SIG-M5 treated with dmso at 0.1 percent for 504 hours (cell line): ENCODE data around the gene SCML1.

ENCODE experiments used
- DNase-seq: peaks from one replicate; lab custom pipeline; 2025; ENCODE audit not compliant: unreplicated experiment; lab: John Stamatoyannopoulos, UW

The SCML1 gene

DNA sequence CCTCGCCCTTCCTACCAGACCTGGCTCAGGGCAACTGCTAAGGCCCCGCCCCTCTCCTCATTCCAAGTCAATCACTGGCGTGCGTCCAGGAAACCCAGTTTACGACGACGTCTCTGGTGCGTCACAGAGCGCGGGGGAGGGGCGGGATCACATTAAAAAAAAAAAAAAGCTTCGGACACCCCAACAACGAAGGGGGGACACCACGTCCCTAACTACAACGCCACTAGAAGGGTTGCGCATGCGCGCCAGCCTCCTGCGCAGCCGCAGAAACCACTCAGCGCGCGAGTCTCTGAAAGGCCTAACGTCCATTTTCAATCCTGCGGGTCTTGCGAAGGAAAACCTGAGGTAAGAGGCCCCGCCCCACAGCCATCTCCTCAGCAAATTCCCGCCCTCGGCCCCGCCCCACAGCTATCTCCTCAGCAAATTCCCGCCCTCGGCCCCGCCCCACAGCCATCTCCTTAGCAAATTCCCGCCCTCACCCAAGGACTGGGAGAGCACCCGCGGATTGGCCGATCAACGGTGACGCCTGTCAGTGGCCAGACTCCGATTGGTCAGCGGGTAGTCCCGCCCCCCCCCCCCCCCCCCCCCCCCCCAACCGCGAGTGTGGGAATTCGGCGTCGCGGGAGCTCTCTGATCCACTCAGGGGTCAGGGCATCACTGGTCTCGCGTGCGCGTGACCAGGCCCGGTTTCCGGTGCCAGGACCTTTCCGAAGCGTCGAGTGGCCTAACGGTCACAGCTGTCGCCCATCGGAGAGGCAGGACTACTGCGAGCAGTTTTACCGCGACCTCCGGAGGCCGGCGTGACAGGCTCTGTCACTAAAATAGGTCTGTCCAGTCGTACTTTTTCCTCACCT lies at the start of gene SCML1:
TSS of gene SCML1 (plus strand) at position 638 of the 854 bp plus-strand sequence. CDS start 6,694 bp downstream, outside the sequence.
- peak; percentile 47 for DNase-seq

GRCh38 chrX:17687648-17688047 lies 49.6 kb upstream of the SCML1 start:
- DNase-seq = no peak

DNA sequence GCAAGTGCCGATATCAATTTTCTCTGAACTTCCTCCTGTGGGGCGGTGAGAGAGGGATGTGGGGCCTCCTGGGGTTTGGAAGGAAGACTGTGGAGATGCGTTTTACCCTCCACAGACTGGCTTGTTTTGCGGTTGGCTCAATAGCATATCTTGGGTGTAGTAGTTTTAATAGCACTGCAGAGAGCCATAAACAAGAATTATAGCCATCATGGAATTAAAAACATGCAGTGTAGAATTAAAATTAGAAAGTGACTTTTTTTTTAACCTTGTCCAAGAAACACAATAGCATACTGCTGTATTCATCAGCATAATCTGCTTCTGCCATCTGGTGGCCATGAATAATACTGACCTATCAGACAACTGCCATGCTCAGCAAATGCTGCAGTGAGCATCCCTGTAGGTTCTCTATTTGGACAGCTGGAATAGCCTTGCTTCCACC lies 47.3 kb upstream of the SCML1 start:
- DNase-seq = peak; percentile 31

GRCh38 chrX:17692709-17693346 lies 44.5 kb upstream of the SCML1 start:
- DNase-seq = no peak

DNA sequence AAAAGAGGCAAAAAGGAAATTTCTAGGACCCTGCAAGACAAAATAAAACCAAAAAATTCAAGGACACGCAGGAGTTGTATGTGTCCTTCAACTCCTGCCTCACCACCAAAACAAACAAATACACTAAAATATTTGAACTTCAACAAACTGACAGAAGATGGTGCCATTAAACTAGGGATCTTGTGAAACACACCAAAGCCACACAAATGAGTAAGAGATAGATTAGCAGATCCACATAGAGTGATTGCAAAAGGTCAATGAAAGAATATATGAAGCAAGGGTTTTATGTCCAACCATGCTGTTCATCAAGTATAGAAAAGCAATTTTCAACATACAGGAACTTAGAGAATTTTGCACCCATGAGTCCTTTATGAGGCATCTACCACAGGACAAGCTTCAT lies 40.1 kb upstream of the SCML1 start:
- no peak for DNase-seq

- no peak for DNase-seq
Observed at GRCh38 chrX:17700976-17701375, 36.3 kb upstream of the SCML1 start.

DNA sequence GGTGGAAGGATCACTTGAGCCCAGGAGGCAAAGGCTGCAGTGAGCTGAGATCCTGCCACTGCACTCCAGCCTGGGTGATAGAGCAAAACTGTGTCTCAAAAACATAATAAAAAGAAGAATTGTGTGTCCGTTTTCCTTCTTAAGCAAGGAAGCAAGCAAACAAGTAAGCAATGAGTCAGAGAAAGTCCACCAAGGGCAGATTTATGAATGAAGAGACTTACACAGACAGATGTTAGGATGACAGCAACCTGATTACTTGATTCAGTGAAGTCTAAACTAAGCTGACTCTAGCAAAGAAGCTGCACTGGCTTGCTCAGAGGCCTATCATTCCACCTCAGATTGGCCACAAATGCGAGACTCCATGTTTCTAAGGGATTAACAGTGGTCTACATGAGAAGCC lies 34.1 kb upstream of the SCML1 start:
- no peak for DNase-seq

GRCh38 chrX:17705211-17705610 lies 32.1 kb upstream of the SCML1 start:
- no peak for DNase-seq

DNA sequence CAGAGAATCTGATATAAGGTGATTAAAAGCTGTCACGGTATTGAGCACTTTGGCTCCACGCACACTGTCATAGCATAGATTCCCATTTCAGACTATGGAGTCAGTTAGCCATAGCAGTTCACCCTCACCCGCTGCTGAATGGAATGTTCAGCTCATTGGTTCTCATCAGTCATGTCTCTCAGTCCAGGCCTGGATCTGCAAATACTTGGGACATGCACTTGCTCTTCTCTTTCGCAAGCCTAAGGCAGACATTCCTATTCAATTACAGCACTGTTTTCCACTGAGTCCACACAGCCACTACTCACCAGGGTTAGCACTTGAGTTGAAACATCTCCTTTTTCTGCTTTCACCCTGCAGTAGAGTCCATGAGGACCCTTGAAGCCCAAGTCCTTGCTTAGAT lies 30.6 kb upstream of the SCML1 start:
- no peak for DNase-seq

DNA sequence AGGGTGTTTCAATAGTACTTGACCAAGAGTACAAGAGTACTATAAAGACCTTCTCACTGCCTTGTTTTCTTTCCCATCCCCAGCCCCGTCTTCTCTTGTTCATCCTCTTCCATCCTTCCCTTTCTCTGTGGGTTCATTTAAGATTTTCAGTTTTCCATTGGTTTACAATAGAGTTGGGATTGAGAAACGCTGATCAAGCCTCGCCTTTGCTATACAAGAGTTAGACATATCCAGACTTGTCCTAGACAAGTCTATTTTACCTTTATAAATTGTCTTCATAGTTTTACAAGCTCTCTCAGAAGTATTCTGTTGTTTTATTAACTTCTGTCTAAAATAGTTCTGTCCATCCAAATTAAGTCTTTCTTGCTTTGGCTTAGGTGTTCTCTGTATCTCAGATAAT lies 29.6 kb upstream of the SCML1 start:
- no peak for DNase-seq

DNA sequence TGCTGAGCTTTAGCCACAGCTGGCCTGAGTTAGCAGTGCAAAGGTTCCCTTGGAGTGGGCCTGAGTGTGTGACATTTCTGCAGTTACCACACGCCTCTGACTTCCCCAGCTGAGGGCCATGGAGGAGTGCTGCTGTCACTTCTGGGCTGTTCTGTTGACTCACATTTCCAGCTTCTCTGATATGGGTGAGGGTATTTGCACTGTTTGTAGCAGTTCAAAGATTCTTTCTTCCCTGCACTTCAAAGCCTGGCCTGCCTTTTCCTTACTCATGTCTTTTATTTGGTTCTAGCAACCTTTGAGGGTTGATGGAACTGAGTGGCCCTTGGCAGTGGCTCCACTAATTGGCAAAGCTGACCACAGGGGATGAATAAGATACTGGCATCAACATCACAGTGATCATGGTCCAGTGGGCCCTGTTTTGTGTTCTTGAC lies 26.4 kb upstream of the SCML1 start:
- DNase-seq = no peak

DNA sequence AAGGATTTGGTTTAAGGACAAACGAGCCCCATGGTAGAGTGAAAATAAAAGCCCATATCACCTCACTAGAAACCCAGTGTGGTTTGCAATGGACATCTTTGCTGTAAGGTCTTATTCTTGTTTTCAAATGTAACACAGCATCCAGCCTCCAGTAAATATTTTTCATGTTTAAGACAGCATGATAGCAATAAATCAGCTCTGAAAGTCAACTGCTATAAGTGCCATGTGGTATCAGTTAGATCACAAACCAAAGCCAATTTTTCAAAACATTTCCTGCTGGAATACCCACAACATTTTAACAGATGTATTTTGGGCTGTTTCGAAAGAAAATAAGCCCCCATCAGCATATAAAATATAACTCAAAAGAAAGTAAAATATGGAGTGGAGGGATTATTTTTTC lies 24.0 kb upstream of the SCML1 start:
- DNase-seq = no peak

DNA sequence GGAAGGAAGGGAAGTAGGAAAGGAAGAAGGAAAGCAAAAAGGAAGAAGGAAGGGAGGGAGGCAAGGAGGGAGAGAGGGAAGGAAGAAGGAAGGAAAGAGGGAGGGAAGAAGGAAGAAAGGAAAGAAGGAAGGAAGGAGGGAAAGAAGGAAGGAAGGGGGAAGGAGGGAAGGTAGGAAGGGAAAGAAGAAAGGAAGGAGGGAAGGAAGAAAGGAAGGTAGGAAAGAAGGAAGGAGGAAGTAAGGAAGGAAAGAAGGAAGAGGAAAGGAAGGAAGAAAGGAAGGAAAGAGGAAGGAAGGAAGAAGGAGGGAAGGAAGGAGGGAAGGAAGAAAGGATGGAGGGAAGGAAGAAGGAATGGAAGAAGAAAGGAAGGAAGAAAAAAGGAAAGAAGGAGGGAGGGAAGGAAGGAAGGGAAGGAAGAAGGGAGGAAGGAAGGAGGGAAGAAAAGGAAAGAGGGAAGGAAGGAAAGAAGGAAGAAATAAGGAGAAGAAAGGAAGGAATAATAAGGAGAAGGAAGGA lies 18.6 kb upstream of the SCML1 start:
- no peak for DNase-seq

DNA sequence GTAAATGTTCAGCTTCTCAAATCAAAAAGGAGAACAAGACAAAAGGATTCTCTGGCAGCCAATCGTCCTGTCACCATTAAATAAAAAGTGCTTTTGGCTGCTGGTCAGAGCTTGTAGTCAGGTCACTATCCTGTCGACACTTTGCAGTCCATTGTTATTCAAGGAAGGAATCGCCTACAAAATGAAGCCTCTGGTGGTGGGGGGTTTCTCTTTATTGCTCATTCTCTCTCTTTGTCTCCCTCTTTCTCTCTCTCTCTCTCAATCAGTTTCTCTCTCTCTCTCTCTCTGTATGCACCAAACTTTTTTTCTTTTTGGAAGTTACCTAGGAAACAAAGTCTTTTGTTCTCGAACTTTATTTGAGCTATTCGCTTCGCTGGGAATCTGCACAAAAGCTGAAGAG lies 17.6 kb upstream of the SCML1 start:
- DNase-seq = no peak

- no peak for DNase-seq
Observed at GRCh38 chrX:17721715-17722114, 15.6 kb upstream of the SCML1 start.

DNA sequence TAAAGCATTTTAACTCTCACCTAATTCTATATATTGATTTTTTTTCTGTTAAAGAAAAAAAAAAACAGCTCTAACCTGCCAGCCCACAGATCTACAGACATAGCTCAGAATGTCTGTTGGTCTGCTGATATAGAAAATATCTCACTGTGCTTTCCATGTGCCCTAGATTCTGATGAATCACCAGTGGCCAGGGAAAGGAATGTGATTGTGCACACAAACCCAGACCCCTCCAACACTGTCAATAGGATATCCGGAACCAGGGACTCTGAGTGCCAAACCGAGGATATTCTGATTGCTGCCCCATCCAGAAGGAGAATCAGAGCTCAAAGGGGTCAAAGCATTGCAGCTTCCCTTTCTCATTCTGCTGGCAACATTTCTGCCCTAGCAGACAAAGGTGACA lies 12.1 kb upstream of the SCML1 start:
- DNase-seq = no peak

- DNase-seq = no peak
Observed at GRCh38 chrX:17732138-17732783, 5.0 kb upstream of the SCML1 start.

- no peak for DNase-seq
Observed at GRCh38 chrX:17735406-17735805, 1.9 kb upstream of the SCML1 start.

- no peak for DNase-seq
Observed at GRCh38 chrX:17736478-17736855, 826 bp upstream of the SCML1 start.

GRCh38 chrX:17737710-17737985 lies 355 bp downstream of the SCML1 start:
- DNase-seq = no peak

DNA sequence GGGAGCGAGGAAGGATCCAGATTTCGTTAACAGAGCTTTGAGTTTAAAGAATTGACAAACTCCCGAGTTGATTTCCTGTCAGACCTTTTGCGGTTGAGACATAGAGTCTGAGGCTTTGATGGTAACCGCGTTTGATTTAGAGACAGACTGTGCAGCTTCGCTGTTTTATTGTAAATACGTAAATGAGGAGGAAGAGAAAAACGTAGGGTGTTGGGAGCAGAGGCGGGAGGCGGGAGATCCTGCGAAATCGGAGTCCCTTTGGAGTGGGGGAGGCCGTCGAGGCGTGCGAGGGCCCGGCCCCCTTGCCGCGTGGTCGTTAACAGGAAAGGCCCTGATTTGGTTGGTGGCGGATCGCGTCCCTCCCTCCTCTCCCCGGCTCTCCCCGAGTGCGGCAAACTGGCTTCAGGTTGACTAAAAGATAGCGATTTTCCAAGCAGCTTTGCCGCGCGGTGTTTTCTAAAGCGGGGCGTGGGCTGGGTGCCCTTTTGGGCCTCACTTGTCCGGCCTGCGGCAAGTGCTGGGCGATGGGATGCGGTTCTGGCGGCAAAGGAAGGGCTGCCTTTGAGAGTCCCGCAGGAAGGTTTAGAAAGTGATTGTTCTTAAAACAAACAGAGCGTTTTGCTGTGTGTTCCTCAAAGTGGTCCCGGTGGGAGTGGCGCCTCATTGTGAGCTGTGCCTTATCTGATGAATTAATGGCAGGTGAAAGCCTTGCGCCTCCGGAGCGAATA lies 857 bp downstream of the SCML1 start:
- DNase-seq = no peak
